Mucosa of descending colon (tissue), 3 donors: ENCODE results near the gene PAPOLB. TPM values are rescaled to one million over a fixed set of nuclear protein-coding genes. Genes with fewer than 3 reads are reported as not detected.

Experiments
- ATAC-seq: fragments of 200-7000 bp; cut with Tn5 transposase; one replicate; pipeline ENCODE4 v1.9.1; 2020; ENCODE audit warnings: mild to moderate bottlenecking, moderate library complexity
- DNase-seq, 3 donors: peaks; one replicate each; pipeline ENCODE4 v3.0.0-alpha.2; 2020
- H3K36me3 ChIP-seq: fragments of 200-600 bp; one replicate; pipeline ENCODE4 v1.8.0; 2021; ENCODE audit warnings: low read depth, mild to moderate bottlenecking
- H3K4me1 ChIP-seq: fragments of 200-600 bp; one replicate; pipeline ENCODE4 v1.8.0; 2021; ENCODE audit warnings: low read depth, mild to moderate bottlenecking
- H3K4me3 ChIP-seq: fragments of 200-600 bp; one replicate; pipeline ENCODE4 v1.8.0; 2021; ENCODE audit warnings: mild to moderate bottlenecking
- H3K9me3 ChIP-seq: fragments of 200-600 bp; one replicate; pipeline ENCODE4 v1.8.0; 2021; ENCODE audit warnings: mild to moderate bottlenecking
- CTCF ChIP-seq: fragments of 200-600 bp; IDR thresholded peaks from one replicate; pipeline ENCODE4 v1.8.0; 2022; ENCODE audit warnings: antibody characterized with exemption, mild to moderate bottlenecking
- intact Hi-C, 2 donors: fragments of 100-400 bp; cut with DNase I in 1 of 2; cut with micrococcal nuclease in 1 of 2; formaldehyde crosslinking; loops; one replicate each; pipeline versions ENCODE4 v1.11.0 to v1.11.1; 2022; cut with DNase I, micrococcal nuclease
- total RNA-seq, 3 donors: library from RNA; stranded (reverse); fragmentation: NEBNext Ultra II Directional in 2 of 3; extraction: Animal tissue kit (Norgen Biotek cat#: 25700) in 2 of 3; gene quantifications; one replicate each; pipeline versions ENCODE4 v1.2.1 to v1.2.4, GENCODE V29; 2021 to 2023
- donor health status: DM: no; HTN: no; CAD: no; lungs with moderate emphysema.
- donor health status: DM: no; HTN: no; CAD: no.
- donor health status: DM: no; HTN: yes; CAD: no.

PAPOLB gene
- total RNA-seq, 3 donors from 2014 or later = 0.06 to 0.09 TPM; not detected in 1

- no peak overlapping the region for H3K4me3 ChIP-seq
- intact Hi-C loops = loop anchor here in 1 of 2 donors (10.0 kb wide), 1 partner anchor 262 kb away; no protein-coding TSS in a partner anchor
- no peaks in the 10 kb centered on the region for H3K4me1 ChIP-seq
- no peaks in the 10 kb centered on the region for H3K36me3 ChIP-seq
- no peak for ATAC-seq
- no peak for TF ChIP-seq CTCF
- DNase-seq = no peak
- H3K9me3 ChIP-seq = no peaks in the 10 kb centered on the region
Measured at GRCh38 chr7:4822677-4823076, 39.2 kb downstream of the PAPOLB start.

- no peak for DNase-seq
- ATAC-seq = no peak
- intact Hi-C loops = loop anchor here in 1 of 2 donors (10.0 kb wide), 1 partner anchor 264 kb away; no protein-coding TSS in a partner anchor
- Histone ChIP-seq H3K4me1 (no peaks in the 10 kb centered on the region), H3K9me3 (no peaks in the 10 kb centered on the region), H3K36me3 (no peaks in the 10 kb centered on the region), H3K4me3 (no peak overlapping the region)
- no peak for TF ChIP-seq CTCF
Measured at GRCh38 chr7:4820967-4821471, 40.8 kb downstream of the PAPOLB start.

GRCh38 chr7:4820405-4820966, 41.3 kb downstream of the PAPOLB start:
- intact Hi-C loops = loop anchor here in 1 of 2 donors (10.0 kb wide), 1 partner anchor 264 kb away; no protein-coding TSS in a partner anchor
- H3K4me3 ChIP-seq = no peak overlapping the region
- no peaks in the 10 kb centered on the region for H3K36me3 ChIP-seq
- no peaks in the 10 kb centered on the region for H3K9me3 ChIP-seq
- H3K4me1 ChIP-seq = no peaks in the 10 kb centered on the region
- DNase-seq (no peak), ATAC-seq (no peak)
- no peak for TF ChIP-seq CTCF

- DNase-seq (peak in 1 of 3 donors; percentile 37), ATAC-seq (no peak)
- no peaks in the 10 kb centered on the region for H3K4me1 ChIP-seq
- H3K36me3 ChIP-seq = no peaks in the 10 kb centered on the region
- intact Hi-C loops = loop anchor here in 1 of 2 donors (10.0 kb wide), 1 partner anchor 265 kb away; no protein-coding TSS in a partner anchor
- H3K4me3 ChIP-seq = no peak overlapping the region
- no peaks in the 10 kb centered on the region for H3K9me3 ChIP-seq
- TF ChIP-seq CTCF = no peak
Measured at GRCh38 chr7:4819560-4820404, 42.0 kb downstream of the PAPOLB start.

GRCh38 chr7:4818000-4818794, 43.6 kb downstream of the PAPOLB start:
- Histone ChIP-seq H3K9me3 (no peaks in the 10 kb centered on the region), H3K4me3 (no peak overlapping the region), H3K36me3 (no peaks in the 10 kb centered on the region), H3K4me1 (no peaks in the 10 kb centered on the region)
- TF ChIP-seq CTCF = no peak
- ATAC-seq (no peak), DNase-seq (peak in 1 of 3 donors; percentile 35)
- intact Hi-C loops = no loop called here
